Measurements from ENCODE around the gene ANKUB1.

The ANKUB1 gene

GRCh38 chr3:149770246-149770645, 22.1 kb downstream of the ANKUB1 start:
- no peak overlapping the region for H3K27ac ChIP-seq
- H3K27me3 ChIP-seq (ENCODE audit: control insufficient read depth, insufficient read depth, low read length) = no peaks in the 10 kb centered on the region
- H3K4me3 ChIP-seq (ENCODE audit: low read depth, low read length) = no peak overlapping the region
- H3K4me1 ChIP-seq = no peaks in the 10 kb centered on the region
- H3K9ac ChIP-seq = no peak overlapping the region
- no peaks in the 10 kb centered on the region for H3K79me2 ChIP-seq
- no peak for TF ChIP-seq CTCF (IDR thresholded peaks at IDR 0.05)
- no peak overlapping the region for H2AFZ ChIP-seq
- H3K36me3 ChIP-seq (ENCODE audit: control insufficient read depth, insufficient read depth, low read length) = no peaks in the 10 kb centered on the region
- no peaks in the 10 kb centered on the region for H3K9me3 ChIP-seq (ENCODE audit: control insufficient read depth, low read length)
- no peak overlapping the region for H3K4me2 ChIP-seq (ENCODE audit: low read length)

DNA sequence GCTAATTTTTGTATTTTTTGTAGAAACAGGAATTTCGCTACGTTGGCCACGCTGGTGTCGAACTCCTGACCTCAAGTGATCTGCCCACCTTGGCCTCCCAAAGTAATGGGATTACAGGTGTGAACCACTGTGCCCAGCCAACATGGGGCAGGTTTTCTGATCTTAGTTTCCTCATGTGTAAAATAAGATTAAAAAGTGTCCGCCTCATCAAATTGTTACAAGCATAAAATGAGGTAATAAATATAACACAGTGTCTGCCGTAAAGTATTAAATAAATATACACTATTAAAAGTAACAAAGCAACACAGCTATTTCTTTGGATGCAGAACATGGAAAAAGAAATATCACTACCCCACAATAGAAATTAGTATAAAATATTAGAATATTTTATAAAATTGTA, 23.6 kb downstream of the ANKUB1 start:
- TF ChIP-seq CTCF (IDR thresholded peaks at IDR 0.05) = no peak
- H3K27ac ChIP-seq = no peak overlapping the region
- H3K79me2 ChIP-seq = no peaks in the 10 kb centered on the region
- no peak overlapping the region for H3K4me3 ChIP-seq (ENCODE audit: low read depth, low read length)
- no peaks in the 10 kb centered on the region for H3K27me3 ChIP-seq (ENCODE audit: control insufficient read depth, insufficient read depth, low read length)
- H3K4me1 ChIP-seq = no peaks in the 10 kb centered on the region
- H3K36me3 ChIP-seq (ENCODE audit: control insufficient read depth, insufficient read depth, low read length) = no peaks in the 10 kb centered on the region
- no peak overlapping the region for H2AFZ ChIP-seq
- H3K9ac ChIP-seq = no peak overlapping the region
- H3K4me2 ChIP-seq (ENCODE audit: low read length) = no peak overlapping the region
- H3K9me3 ChIP-seq (ENCODE audit: control insufficient read depth, low read length) = no peaks in the 10 kb centered on the region

- Histone ChIP-seq H3K4me3 (ENCODE audit: low read depth, low read length) (no peak overlapping the region), H3K79me2 (no peaks in the 10 kb centered on the region), H3K9ac (no peak overlapping the region), H3K36me3 (ENCODE audit: control insufficient read depth, insufficient read depth, low read length) (no peaks in the 10 kb centered on the region), H3K4me1 (no peaks in the 10 kb centered on the region), H3K27ac (no peak overlapping the region), H3K9me3 (ENCODE audit: control insufficient read depth, low read length) (no peaks in the 10 kb centered on the region), H3K27me3 (ENCODE audit: control insufficient read depth, insufficient read depth, low read length) (no peaks in the 10 kb centered on the region), H2AFZ (no peak overlapping the region), H3K4me2 (ENCODE audit: low read length) (no peak overlapping the region)
- TF ChIP-seq CTCF (IDR thresholded peaks at IDR 0.05) = no peak
Measured at GRCh38 chr3:149767720-149768119, 24.6 kb downstream of the ANKUB1 start.

DNA sequence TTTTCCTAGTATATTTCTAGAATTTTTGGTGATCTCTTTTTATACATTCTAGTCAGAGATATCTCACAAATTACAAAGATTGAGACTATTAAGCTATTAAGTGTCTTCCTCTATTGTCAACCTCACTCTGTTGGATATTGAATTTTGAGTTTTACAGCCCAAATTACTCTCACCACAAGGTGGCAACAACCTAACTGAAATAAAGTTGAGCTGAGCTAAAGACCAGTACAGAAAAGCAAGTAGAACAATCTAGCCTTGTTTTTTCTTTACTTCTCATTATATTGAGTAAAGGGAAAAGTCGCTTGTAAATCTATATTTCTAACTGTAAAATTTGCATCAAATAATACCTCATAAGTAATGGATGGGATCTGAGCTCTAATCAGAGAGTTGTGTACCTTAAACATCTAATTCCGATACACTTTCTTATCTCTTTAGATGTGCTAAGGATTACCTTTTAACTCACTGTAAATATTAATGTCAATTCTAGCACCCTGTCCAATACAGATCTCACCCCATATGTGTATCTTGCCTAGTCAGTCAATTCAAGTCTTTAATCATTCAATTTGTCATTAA, 26.5 kb downstream of the ANKUB1 start:
- no peak overlapping the region for H3K9ac ChIP-seq
- no peaks in the 10 kb centered on the region for H3K27me3 ChIP-seq (ENCODE audit: control insufficient read depth, insufficient read depth, low read length)
- no peaks in the 10 kb centered on the region for H3K9me3 ChIP-seq (ENCODE audit: control insufficient read depth, low read length)
- H2AFZ ChIP-seq = no peak overlapping the region
- H3K27ac ChIP-seq = no peak overlapping the region
- no peak overlapping the region for H3K4me3 ChIP-seq (ENCODE audit: low read depth, low read length)
- no peaks in the 10 kb centered on the region for H3K36me3 ChIP-seq (ENCODE audit: control insufficient read depth, insufficient read depth, low read length)
- no peaks in the 10 kb centered on the region for H3K79me2 ChIP-seq
- H3K4me2 ChIP-seq (ENCODE audit: low read length) = no peak overlapping the region
- TF ChIP-seq CTCF (IDR thresholded peaks at IDR 0.05) = peak; percentile 36
- H3K4me1 ChIP-seq = no peaks in the 10 kb centered on the region

- H3K36me3 ChIP-seq (ENCODE audit: control insufficient read depth, insufficient read depth, low read length) = no peaks in the 10 kb centered on the region
- H3K79me2 ChIP-seq = no peaks in the 10 kb centered on the region
- no peak overlapping the region for H3K4me2 ChIP-seq (ENCODE audit: low read length)
- TF ChIP-seq CTCF (IDR thresholded peaks at IDR 0.05) = no peak
- H3K4me1 ChIP-seq = no peaks in the 10 kb centered on the region
- H3K9ac ChIP-seq = no peak overlapping the region
- no peaks in the 10 kb centered on the region for H3K27me3 ChIP-seq (ENCODE audit: control insufficient read depth, insufficient read depth, low read length)
- no peak overlapping the region for H3K4me3 ChIP-seq (ENCODE audit: low read depth, low read length)
- no peaks in the 10 kb centered on the region for H3K9me3 ChIP-seq (ENCODE audit: control insufficient read depth, low read length)
- H2AFZ ChIP-seq = no peak overlapping the region
- no peak overlapping the region for H3K27ac ChIP-seq
Measured at GRCh38 chr3:149764302-149764701, 28.1 kb downstream of the ANKUB1 start.

Data from parathyroid adenoma (tissue), 2 donors.